ENCODE results near the gene NUP153.

NUP153 gene

GRCh38 chr6:17574866-17575560 lies 131.7 kb downstream of the NUP153 start:
- H3K36me3 ChIP-seq (ENCODE audit: control insufficient read depth in 5 of 5, insufficient read depth in 5 of 5, low read length in 5 of 5), result no peaks in the 10 kb centered on the region

GRCh38 chr6:17565399-17565798 lies 141.3 kb downstream of the NUP153 start:
- Histone ChIP-seq H3K36me3 (ENCODE audit: control insufficient read depth in 5 of 5, insufficient read depth in 5 of 5, low read length in 5 of 5) (no peaks in the 10 kb centered on the region), H3K4me3 (ENCODE audit: low read depth in 1 of 5, low read length in 5 of 5) (no peak overlapping the region), H3K4me1 (ENCODE audit: control insufficient read depth in 5 of 5, insufficient read depth in 5 of 5, low read length in 5 of 5) (no peaks in the 10 kb centered on the region), H3K27me3 (ENCODE audit: control insufficient read depth in 5 of 5, insufficient read depth in 4 of 5, low read length in 5 of 5) (no peaks in the 10 kb centered on the region), H3K9me3 (ENCODE audit: control insufficient read depth in 5 of 5, low read length in 5 of 5) (peaks cover 0 to 6% (median 0%) of the 10 kb centered on the region in 5 donors), H3K9ac (ENCODE audit: low read length in 5 of 5) (no peak overlapping the region), H3K27ac (ENCODE audit: low read depth, low read length) (no peak overlapping the region)

More at GRCh38 chr6:17574866-17575560, 131.7 kb downstream of the NUP153 start:
- H3K9me3 ChIP-seq (ENCODE audit: control insufficient read depth in 5 of 5, low read length in 5 of 5), result peaks cover 0 to 8% (median 6%) of the 10 kb centered on the region in 5 donors
- no peak overlapping the region for H3K9ac ChIP-seq (ENCODE audit: low read length in 5 of 5)
- H3K4me1 ChIP-seq (ENCODE audit: control insufficient read depth in 5 of 5, insufficient read depth in 5 of 5, low read length in 5 of 5), result peaks cover 0 to 5% (median 0%) of the 10 kb centered on the region in 5 donors
- H3K27me3 ChIP-seq (ENCODE audit: control insufficient read depth in 5 of 5, insufficient read depth in 4 of 5, low read length in 5 of 5), result no peaks in the 10 kb centered on the region
- no peak overlapping the region for H3K4me3 ChIP-seq (ENCODE audit: low read depth in 1 of 5, low read length in 5 of 5)
- peak overlapping the region; percentile 49 for H3K27ac ChIP-seq (ENCODE audit: low read depth, low read length)

Data from subcutaneous abdominal adipose tissue (tissue), 5 donors.